ENCODE measurements around the gene NELL2.

- no peak for TF ChIP-seq EZH2 (IDR thresholded peaks at IDR 0.05)
- TF ChIP-seq CTCF (IDR thresholded peaks at IDR 0.05 in 2 of 3, conservative IDR thresholded peaks at IDR 0.05 in 1 of 3; ENCODE audit: borderline replicate concordance in 1 of 3, insufficient read depth in 1 of 3, low read depth in 2 of 3, low read length in 2 of 3), result no peak
- TF ChIP-seq POLR2A (IDR thresholded peaks at IDR 0.05; ENCODE audit: borderline replicate concordance, extremely low read depth, insufficient read depth, insufficient read length), result no peak
- no peak for TF ChIP-seq SIN3A (IDR thresholded peaks at IDR 0.05; ENCODE audit: low read depth)
- no peak for TF ChIP-seq CEBPB (IDR thresholded peaks at IDR 0.05; ENCODE audit: low read depth)
- no peak for TF ChIP-seq MAX (IDR thresholded peaks at IDR 0.05)
- TF ChIP-seq POLR2AphosphoS5 (IDR thresholded peaks at IDR 0.05; ENCODE audit: low read depth, low read length), result no peak
- no peak for TF ChIP-seq ATF3 (IDR thresholded peaks at IDR 0.05)
- no peak for TF ChIP-seq TCF7L2 (IDR thresholded peaks at IDR 0.05; ENCODE audit: borderline replicate concordance, extremely low read depth, insufficient read depth, insufficient read length)
- no peak for TF ChIP-seq REST (IDR thresholded peaks at IDR 0.05; ENCODE audit: low read depth)
- no peak for TF ChIP-seq ZBTB33 (IDR thresholded peaks at IDR 0.05; ENCODE audit: extremely low read depth, insufficient replicate concordance, low read length)
- no peak for TF ChIP-seq EGR1 (IDR thresholded peaks at IDR 0.05; ENCODE audit: low read depth)
- no peak for TF ChIP-seq YY1 (IDR thresholded peaks at IDR 0.05; ENCODE audit: extremely low read depth, insufficient replicate concordance, low read depth, low read length)
Measured at GRCh38 chr12:44749566-44749965, 126.5 kb downstream of the NELL2 start.

Measured in HCT116 (cell line).